Measurements from ENCODE around the gene SEC61A1. TPM values are rescaled to one million over a fixed set of nuclear protein-coding genes. Genes with fewer than 3 reads are reported as not detected.

Gene SEC61A1
- total RNA-seq, 2 donors from 2014 or later: 152 to 174 TPM

- peaks cover 69% of the 10 kb centered on the region for H3K36me3 Mint-ChIP-seq (ENCODE audit: low read depth)
- WGBS, 2 experiments (ENCODE audit: insufficient coverage in 1 of 2, insufficient read length in 1 of 2): 87 to 91% methylated on average over 5 to 6 of the region's 6 CpGs
- H3K9ac ChIP-seq (ENCODE audit: extremely low read depth, low read length, poor library complexity, severe bottlenecking): no peak overlapping the region
- H3K4me1 ChIP-seq (ENCODE audit: control insufficient read depth, insufficient read depth, low read length): peaks cover 19% of the 10 kb centered on the region
- peaks cover 12% of the 10 kb centered on the region for H3K4me1 Mint-ChIP-seq
- no peaks in the 10 kb centered on the region for H3K27me3 Mint-ChIP-seq (ENCODE audit: insufficient read depth)
- no peak overlapping the region for H3K4me3 Mint-ChIP-seq
- no peak overlapping the region for H3K27ac ChIP-seq (ENCODE audit: low read depth, low read length)
- no peaks in the 10 kb centered on the region for H3K27me3 ChIP-seq (ENCODE audit: control insufficient read depth, insufficient read depth, low read length, poor library complexity, severe bottlenecking)
- H3K4me3 ChIP-seq (ENCODE audit: low read length): no peak overlapping the region
- H3K27ac Mint-ChIP-seq: no peak overlapping the region
- H3K9me3 Mint-ChIP-seq: no peaks in the 10 kb centered on the region
- H3K9me3 ChIP-seq (ENCODE audit: control insufficient read depth, low read length): no peaks in the 10 kb centered on the region
- peak; percentile 93 for DNase-seq
- H3K36me3 ChIP-seq (ENCODE audit: control insufficient read depth, insufficient read depth, low read length): peaks cover 77% of the 10 kb centered on the region
- peak; percentile 85 for TF ChIP-seq CTCF (conservative IDR thresholded peaks at IDR 0.05)
Measured at GRCh38 chr3:128095222-128095703, 43.0 kb downstream of the SEC61A1 start.

- H3K9me3 Mint-ChIP-seq: no peaks in the 10 kb centered on the region
- Histone ChIP-seq H3K4me1 (ENCODE audit: control insufficient read depth, insufficient read depth, low read length) (peaks cover 26% of the 10 kb centered on the region), H3K27me3 (ENCODE audit: control insufficient read depth, insufficient read depth, low read length, poor library complexity, severe bottlenecking) (no peaks in the 10 kb centered on the region), H3K4me3 (ENCODE audit: low read length) (no peak overlapping the region), H3K27ac (ENCODE audit: low read depth, low read length) (no peak overlapping the region), H3K9me3 (ENCODE audit: control insufficient read depth, low read length) (no peaks in the 10 kb centered on the region), H3K36me3 (ENCODE audit: control insufficient read depth, insufficient read depth, low read length) (peaks cover 80% of the 10 kb centered on the region), H3K9ac (ENCODE audit: extremely low read depth, low read length, poor library complexity, severe bottlenecking) (no peak overlapping the region)
- H3K27me3 Mint-ChIP-seq (ENCODE audit: insufficient read depth): no peaks in the 10 kb centered on the region
- H3K4me3 Mint-ChIP-seq: no peak overlapping the region
- H3K4me1 Mint-ChIP-seq: peaks cover 12% of the 10 kb centered on the region
- no peak for DNase-seq
- H3K27ac Mint-ChIP-seq: peak overlapping the region; percentile 7
- WGBS, 2 experiments (ENCODE audit: insufficient coverage in 1 of 2, insufficient read length in 1 of 2): 86 to 88% methylated on average over 6 of the region's 6 CpGs
- peaks cover 78% of the 10 kb centered on the region for H3K36me3 Mint-ChIP-seq (ENCODE audit: low read depth)
- TF ChIP-seq CTCF (conservative IDR thresholded peaks at IDR 0.05): no peak
Measured at GRCh38 chr3:128098234-128098633, 46.0 kb downstream of the SEC61A1 start.

GRCh38 chr3:128100161-128100560 lies 47.9 kb downstream of the SEC61A1 start:
- DNase-seq: no peak
- no peak overlapping the region for H3K4me3 Mint-ChIP-seq
- H3K4me1 ChIP-seq (ENCODE audit: control insufficient read depth, insufficient read depth, low read length): peaks cover 26% of the 10 kb centered on the region
- peak overlapping the region; percentile 13 for H3K27ac Mint-ChIP-seq
- no peak overlapping the region for H3K27ac ChIP-seq (ENCODE audit: low read depth, low read length)
- peaks cover 77% of the 10 kb centered on the region for H3K36me3 Mint-ChIP-seq (ENCODE audit: low read depth)
- no peaks in the 10 kb centered on the region for H3K9me3 ChIP-seq (ENCODE audit: control insufficient read depth, low read length)
- no peaks in the 10 kb centered on the region for H3K9me3 Mint-ChIP-seq
- WGBS, 2 experiments (ENCODE audit: insufficient coverage in 1 of 2, insufficient read length in 1 of 2): 82 to 87% methylated on average over 3 of the region's 3 CpGs
- H3K36me3 ChIP-seq (ENCODE audit: control insufficient read depth, insufficient read depth, low read length): peaks cover 78% of the 10 kb centered on the region
- H3K4me1 Mint-ChIP-seq: peaks cover 12% of the 10 kb centered on the region
- TF ChIP-seq CTCF (conservative IDR thresholded peaks at IDR 0.05): no peak
- no peaks in the 10 kb centered on the region for H3K27me3 Mint-ChIP-seq (ENCODE audit: insufficient read depth)
- H3K4me3 ChIP-seq (ENCODE audit: low read length): no peak overlapping the region
- H3K9ac ChIP-seq (ENCODE audit: extremely low read depth, low read length, poor library complexity, severe bottlenecking): no peak overlapping the region
- H3K27me3 ChIP-seq (ENCODE audit: control insufficient read depth, insufficient read depth, low read length, poor library complexity, severe bottlenecking): no peaks in the 10 kb centered on the region
